HepG2 (cell line): Measurements from ENCODE around the gene ACBD6. TPM values are rescaled to one million over a fixed set of nuclear protein-coding genes. Genes with fewer than 3 reads are reported as not detected.

Experiments used
- IKZF5 ChIP-seq: IDR thresholded peaks from 2 replicates; pipeline ENCODE4 v1.6.1; 2018; ENCODE audit warnings: missing genetic modification reagents, mild to moderate bottlenecking, missing compliant biosample characterization
- MTERF4 ChIP-seq: sonication (generic); formaldehyde crosslinking; IDR thresholded peaks from 2 replicates; pipeline ENCODE4 v1.8.0; 2023; ENCODE audit warnings: mild to moderate bottlenecking, missing genetic modification reagents
- STAG1 ChIP-seq: sonication (generic); formaldehyde crosslinking; IDR thresholded peaks from 2 replicates; pipeline ENCODE4 v1.4.0; 2020; ENCODE audit warnings: missing genetic modification reagents
- ZFP82 ChIP-seq: sonication (generic); formaldehyde crosslinking; IDR thresholded peaks from 2 replicates; pipeline ENCODE4 v1.5.1; 2020; ENCODE audit warnings: mild to moderate bottlenecking, missing genetic modification reagents, borderline replicate concordance
- ZNF431 ChIP-seq: sonication (generic); formaldehyde crosslinking; IDR thresholded peaks from 2 replicates; pipeline ENCODE4 v1.9.0; 2022; ENCODE audit warnings: missing genetic modification reagents, low read depth, mild to moderate bottlenecking, borderline replicate concordance
- ZNF646 ChIP-seq: sonication (generic); formaldehyde crosslinking; IDR thresholded peaks from 2 replicates; pipeline ENCODE4 v1.9.0; 2021; ENCODE audit warnings: mild to moderate bottlenecking, missing genetic modification reagents
- ZNF780A ChIP-seq: sonication (generic); formaldehyde crosslinking; IDR thresholded peaks from 2 replicates; pipeline ENCODE4 v1.8.0; 2022; ENCODE audit warnings: mild to moderate bottlenecking, missing genetic modification reagents, moderate library complexity
- polyA plus RNA-seq, 8 experiments: library from polyadenylated mRNA; depleted of rRNA in 3 of 8; stranded (reverse) in 7 of 8; unstranded in 1 of 8; fragments of >200 nt; fragmentation: Illumina TruSeq in 4 of 8; extraction: Trizol in 4 of 8; gene quantifications; 2 replicates each; pipeline versions ENCODE4 v1.2.1 to v1.2.3, GENCODE V29; 2011 to 2016; ENCODE audit warnings: low read depth in 4 of 8, missing spikeins in 1 of 8, mixed read lengths in 1 of 8; ENCODE audit not compliant: insufficient read depth in 1 of 8
- total RNA-seq, 5 experiments: library from RNA; depleted of rRNA; stranded (reverse); fragments of >200 nt; fragmentation: Illumina TruSeq; extraction: Trizol; gene quantifications; 2 replicates each; pipeline ENCODE4 v1.2.3, GENCODE V29; 2016; ENCODE audit warnings: low read depth in 1 of 5

ACBD6 gene
- total and polyA plus RNA-seq, 2 of the 13 experiments (the other 11 are each of a cell fraction or from before 2014, with no cell fraction given) = 33.5 to 47.2 TPM

- TF ChIP-seq IKZF5 (CRISPR knock-in tag) = no peak
- no peak for TF ChIP-seq ZNF780A (CRISPR knock-in tag)
- TF ChIP-seq STAG1 (CRISPR knock-in tag) = 0 out of 2 replicates have a peak, but pooled peaks have one; percentile 8
- TF ChIP-seq ZNF431 (CRISPR knock-in tag) = no peak
- TF ChIP-seq ZFP82 (CRISPR knock-in tag) = no peak
- TF ChIP-seq MTERF4 = no peak
- no peak for TF ChIP-seq ZNF646 (CRISPR knock-in tag)
These were observed 137.3 kb downstream of the ACBD6 start (continued) for GRCh38 chr1:180365039-180365438.
